Kidney epithelial cell (primary cell): ENCODE measurements around the gene HSPB9. TPM values are rescaled to one million over a fixed set of nuclear protein-coding genes. Genes with fewer than 3 reads are reported as not detected.

ENCODE experiments used
- DNase-seq: peaks from one replicate; pipeline ENCODE4 v3.0.0-alpha.2; 2010; ENCODE audit warnings: low read depth
- H3K27me3 ChIP-seq: 2 replicates; pipeline ENCODE4 v1.6.0; 2011; ENCODE audit warnings: low read length; ENCODE audit not compliant: control insufficient read depth, insufficient read depth
- H3K36me3 ChIP-seq: 2 replicates; pipeline ENCODE4 v1.5.1; 2011; ENCODE audit warnings: low read length; ENCODE audit not compliant: control insufficient read depth, insufficient read depth
- H3K4me3 ChIP-seq: 2 replicates; pipeline ENCODE4 v1.5.1; 2011; ENCODE audit warnings: low read depth, mild to moderate bottlenecking, control low read depth, low read length
- total RNA-seq: library from RNA; depleted of rRNA; stranded (reverse); fragments of >200 nt; gene quantifications from 2 replicates; pipeline ENCODE4 v1.2.3, GENCODE V29; 2015
- TF ChIP-seq, protein P1 (sequence below): IDR thresholded peaks from 2 replicates; pipeline ENCODE4 v1.5.1; 2011; ENCODE audit warnings: mild to moderate bottlenecking, moderate library complexity, low read length, control low read depth, inconsistent platforms; ENCODE audit not compliant: insufficient read depth, poor library complexity, severe bottlenecking

The HSPB9 gene
- total RNA-seq, 1 donor from 2014 or later: not detected

DNA sequence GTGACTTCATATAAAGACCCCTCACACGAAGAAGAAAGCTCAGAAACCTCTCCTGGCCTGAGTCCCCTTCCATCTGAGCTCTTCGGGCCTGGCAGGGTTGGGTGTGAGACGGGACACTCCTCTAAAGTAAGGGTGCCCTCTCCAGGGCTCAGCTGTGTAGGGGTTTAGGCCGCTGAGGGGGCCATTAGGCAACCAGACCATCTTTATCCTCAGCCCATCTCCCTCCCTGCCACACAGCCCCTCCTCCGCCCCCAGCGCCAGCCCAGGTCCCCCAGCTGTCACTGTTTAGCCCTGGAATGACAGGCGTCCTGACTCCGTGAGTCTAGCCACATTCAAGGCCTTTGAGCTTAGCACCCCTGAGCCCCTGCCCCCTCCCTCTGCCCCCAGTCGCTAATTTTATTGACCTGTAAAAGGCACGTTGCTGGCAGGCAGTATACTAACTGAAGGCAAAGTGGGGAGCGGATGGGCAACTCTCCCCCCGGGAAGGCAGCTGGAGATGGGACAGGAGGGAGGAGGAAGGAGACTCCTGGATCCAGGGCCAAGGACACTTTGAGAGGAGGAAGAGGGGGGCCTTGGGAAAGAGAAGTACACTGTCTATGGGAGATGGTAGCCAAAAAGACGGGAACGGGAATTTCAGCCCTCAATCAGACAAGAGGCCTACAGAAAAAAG, 23.7 kb upstream of the HSPB9 start:
- no peak for DNase-seq
- Histone ChIP-seq H3K36me3 (no peaks in the 10 kb centered on the region), H3K4me3 (no peak overlapping the region), H3K27me3 (peaks cover 23% of the 10 kb centered on the region)
- TF ChIP-seq, protein P1, sequence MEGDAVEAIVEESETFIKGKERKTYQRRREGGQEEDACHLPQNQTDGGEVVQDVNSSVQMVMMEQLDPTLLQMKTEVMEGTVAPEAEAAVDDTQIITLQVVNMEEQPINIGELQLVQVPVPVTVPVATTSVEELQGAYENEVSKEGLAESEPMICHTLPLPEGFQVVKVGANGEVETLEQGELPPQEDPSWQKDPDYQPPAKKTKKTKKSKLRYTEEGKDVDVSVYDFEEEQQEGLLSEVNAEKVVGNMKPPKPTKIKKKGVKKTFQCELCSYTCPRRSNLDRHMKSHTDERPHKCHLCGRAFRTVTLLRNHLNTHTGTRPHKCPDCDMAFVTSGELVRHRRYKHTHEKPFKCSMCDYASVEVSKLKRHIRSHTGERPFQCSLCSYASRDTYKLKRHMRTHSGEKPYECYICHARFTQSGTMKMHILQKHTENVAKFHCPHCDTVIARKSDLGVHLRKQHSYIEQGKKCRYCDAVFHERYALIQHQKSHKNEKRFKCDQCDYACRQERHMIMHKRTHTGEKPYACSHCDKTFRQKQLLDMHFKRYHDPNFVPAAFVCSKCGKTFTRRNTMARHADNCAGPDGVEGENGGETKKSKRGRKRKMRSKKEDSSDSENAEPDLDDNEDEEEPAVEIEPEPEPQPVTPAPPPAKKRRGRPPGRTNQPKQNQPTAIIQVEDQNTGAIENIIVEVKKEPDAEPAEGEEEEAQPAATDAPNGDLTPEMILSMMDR: no peak

DNA sequence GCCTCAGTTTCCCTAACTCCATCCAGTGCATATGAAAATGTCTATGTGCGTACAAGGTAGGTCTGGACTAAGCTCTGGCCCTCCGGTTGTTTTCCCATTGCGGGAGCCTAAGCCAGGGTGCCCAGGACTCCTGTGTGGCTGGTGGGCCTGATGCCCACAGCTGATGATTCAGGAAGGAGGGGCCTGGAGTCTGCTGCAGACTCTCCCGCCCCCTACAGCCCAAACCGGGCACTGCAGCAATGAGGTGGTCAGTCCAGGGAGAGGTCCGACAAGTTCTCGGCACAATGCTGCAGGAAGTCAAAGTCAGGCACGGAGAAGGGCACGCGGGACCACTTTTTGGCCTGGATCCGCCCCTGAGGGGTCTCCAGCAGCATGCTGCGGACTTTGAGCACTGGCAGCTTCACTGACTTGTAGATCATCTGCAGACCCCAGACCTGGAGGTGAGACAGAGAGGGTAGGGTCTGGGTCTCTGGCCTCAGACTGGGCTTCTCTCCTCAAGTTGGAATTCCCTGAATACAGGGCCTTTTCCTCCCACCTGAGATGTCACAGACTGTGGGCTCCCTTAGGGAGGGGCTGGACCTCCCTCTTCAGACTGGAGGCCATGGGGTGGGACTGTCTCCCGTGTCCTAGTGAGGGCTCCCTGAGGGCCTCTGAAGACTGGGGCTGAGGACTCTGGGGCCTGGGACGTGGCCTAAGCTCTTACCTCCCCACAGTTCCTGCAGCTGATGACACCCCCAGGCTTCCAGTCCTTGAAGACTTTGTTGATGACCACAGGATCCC, 20.9 kb upstream of the HSPB9 start:
- TF ChIP-seq, protein P1: peak; percentile 96
- no peaks in the 10 kb centered on the region for H3K36me3 ChIP-seq
- DNase-seq: no peak
- peaks cover 18% of the 10 kb centered on the region for H3K27me3 ChIP-seq
- no peak overlapping the region for H3K4me3 ChIP-seq

GRCh38 chr17:42103221-42103954, 19.2 kb upstream of the HSPB9 start:
- H3K27me3 ChIP-seq: peaks cover 3% of the 10 kb centered on the region
- no peak overlapping the region for H3K4me3 ChIP-seq
- TF ChIP-seq, protein P1: no peak
- DNase-seq: no peak
- no peaks in the 10 kb centered on the region for H3K36me3 ChIP-seq

DNA sequence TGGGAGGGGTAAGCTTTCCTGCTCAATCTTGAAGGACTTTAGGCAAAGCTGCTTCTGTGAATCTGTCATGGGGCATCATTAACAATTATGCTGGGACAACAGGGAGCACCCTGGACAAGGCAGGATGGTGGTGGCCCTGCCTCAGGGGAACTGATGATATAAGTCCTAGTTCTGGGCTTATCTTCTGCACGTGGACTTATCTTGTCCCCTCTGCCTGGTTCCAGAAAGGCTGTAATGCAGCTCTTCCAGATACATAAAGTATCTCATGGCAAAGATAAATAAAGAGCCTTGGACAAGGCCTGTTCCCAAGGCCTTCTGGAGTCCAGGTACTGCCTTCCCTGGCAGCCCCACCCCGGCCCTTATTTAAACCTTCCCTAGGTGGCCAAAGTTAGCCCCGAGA, 18.3 kb upstream of the HSPB9 start:
- H3K36me3 ChIP-seq: no peaks in the 10 kb centered on the region
- H3K4me3 ChIP-seq: no peak overlapping the region
- TF ChIP-seq, protein P1: no peak
- no peaks in the 10 kb centered on the region for H3K27me3 ChIP-seq
- no peak for DNase-seq

- no peaks in the 10 kb centered on the region for H3K36me3 ChIP-seq
- no peaks in the 10 kb centered on the region for H3K27me3 ChIP-seq
- TF ChIP-seq, protein P1: no peak
- H3K4me3 ChIP-seq: no peak overlapping the region
- no peak for DNase-seq
Measured at GRCh38 chr17:42106009-42106408, 16.6 kb upstream of the HSPB9 start.
